ENCODE results near the gene NLGN2.

DNA sequence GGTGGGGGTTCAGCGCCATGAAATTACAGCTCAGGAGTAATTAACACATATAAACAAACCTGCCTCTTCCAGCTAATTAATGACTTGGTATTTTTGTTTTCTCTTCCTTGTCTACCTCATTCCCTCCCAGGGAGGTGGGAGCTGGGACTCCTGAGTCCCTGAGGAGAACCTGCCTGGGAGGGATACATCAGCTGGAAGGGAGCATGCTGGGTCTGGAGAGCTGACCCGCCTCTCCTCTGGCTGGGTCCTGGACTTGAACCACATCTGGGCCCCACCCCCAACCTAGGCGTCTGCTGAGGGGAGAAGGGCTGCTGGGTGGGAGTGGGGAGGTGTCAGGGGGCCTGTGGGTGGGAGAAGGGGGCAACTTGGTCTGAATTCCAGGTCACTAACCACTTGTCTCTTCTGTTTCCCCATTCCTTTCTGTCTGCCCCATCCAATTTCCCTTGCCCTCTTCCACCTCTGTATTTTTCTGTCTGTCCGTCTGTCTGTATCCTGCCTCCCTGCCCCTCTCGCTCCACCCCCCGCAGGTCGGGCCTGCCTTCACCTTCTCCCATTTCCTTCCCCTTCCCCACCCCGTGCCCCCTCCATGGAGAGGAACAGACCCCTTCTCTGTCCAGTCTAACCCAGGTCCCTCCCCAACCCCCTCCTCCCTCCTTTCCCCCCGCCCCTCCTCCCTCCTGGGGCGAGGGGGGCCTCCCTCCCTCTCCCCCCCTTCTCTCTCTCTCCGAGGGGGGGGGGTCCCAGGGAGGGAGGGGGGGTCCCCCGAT, at the start of gene NLGN2:
- TF ChIP-seq RAD21 (IDR thresholded peaks at IDR 0.05; ENCODE audit: low read depth) (no peak), CREB1 (IDR thresholded peaks at IDR 0.05; ENCODE audit: low read depth) (no peak), EP300 (IDR thresholded peaks at IDR 0.05; ENCODE audit: borderline replicate concordance) (no peak), CEBPB (IDR thresholded peaks at IDR 0.05) (no peak), TCF12 (IDR thresholded peaks at IDR 0.05; ENCODE audit: low read depth) (no peak), EGR1 (IDR thresholded peaks at IDR 0.05) (no peak), TEAD4 (IDR thresholded peaks at IDR 0.05) (no peak)
- TF ChIP-seq, protein P1, sequence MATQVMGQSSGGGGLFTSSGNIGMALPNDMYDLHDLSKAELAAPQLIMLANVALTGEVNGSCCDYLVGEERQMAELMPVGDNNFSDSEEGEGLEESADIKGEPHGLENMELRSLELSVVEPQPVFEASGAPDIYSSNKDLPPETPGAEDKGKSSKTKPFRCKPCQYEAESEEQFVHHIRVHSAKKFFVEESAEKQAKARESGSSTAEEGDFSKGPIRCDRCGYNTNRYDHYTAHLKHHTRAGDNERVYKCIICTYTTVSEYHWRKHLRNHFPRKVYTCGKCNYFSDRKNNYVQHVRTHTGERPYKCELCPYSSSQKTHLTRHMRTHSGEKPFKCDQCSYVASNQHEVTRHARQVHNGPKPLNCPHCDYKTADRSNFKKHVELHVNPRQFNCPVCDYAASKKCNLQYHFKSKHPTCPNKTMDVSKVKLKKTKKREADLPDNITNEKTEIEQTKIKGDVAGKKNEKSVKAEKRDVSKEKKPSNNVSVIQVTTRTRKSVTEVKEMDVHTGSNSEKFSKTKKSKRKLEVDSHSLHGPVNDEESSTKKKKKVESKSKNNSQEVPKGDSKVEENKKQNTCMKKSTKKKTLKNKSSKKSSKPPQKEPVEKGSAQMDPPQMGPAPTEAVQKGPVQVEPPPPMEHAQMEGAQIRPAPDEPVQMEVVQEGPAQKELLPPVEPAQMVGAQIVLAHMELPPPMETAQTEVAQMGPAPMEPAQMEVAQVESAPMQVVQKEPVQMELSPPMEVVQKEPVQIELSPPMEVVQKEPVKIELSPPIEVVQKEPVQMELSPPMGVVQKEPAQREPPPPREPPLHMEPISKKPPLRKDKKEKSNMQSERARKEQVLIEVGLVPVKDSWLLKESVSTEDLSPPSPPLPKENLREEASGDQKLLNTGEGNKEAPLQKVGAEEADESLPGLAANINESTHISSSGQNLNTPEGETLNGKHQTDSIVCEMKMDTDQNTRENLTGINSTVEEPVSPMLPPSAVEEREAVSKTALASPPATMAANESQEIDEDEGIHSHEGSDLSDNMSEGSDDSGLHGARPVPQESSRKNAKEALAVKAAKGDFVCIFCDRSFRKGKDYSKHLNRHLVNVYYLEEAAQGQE (IDR thresholded peaks at IDR 0.05; ENCODE audit: low read depth): no peak
